ENCODE measurements around the gene RXFP2.

DNA sequence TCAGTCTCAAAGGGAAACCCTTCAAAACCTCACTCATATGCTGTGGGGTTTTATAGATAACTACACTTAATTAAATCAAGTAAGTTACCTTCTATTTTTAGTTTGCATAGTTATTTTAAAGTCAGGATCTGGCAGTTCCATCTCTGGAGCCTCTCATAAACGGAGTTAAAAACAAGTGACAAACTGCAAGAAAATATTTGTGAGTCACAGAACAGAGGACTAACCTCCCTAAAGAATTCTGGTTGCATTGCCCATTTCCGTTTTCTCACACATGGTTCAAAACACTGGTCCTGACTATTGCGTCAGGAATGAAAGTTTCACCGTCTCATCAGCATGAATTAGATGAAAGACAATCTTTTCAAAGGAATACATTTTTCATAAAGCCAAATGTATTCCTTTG lies 10.6 kb downstream of the RXFP2 start:
- TF ChIP-seq, protein P1, sequence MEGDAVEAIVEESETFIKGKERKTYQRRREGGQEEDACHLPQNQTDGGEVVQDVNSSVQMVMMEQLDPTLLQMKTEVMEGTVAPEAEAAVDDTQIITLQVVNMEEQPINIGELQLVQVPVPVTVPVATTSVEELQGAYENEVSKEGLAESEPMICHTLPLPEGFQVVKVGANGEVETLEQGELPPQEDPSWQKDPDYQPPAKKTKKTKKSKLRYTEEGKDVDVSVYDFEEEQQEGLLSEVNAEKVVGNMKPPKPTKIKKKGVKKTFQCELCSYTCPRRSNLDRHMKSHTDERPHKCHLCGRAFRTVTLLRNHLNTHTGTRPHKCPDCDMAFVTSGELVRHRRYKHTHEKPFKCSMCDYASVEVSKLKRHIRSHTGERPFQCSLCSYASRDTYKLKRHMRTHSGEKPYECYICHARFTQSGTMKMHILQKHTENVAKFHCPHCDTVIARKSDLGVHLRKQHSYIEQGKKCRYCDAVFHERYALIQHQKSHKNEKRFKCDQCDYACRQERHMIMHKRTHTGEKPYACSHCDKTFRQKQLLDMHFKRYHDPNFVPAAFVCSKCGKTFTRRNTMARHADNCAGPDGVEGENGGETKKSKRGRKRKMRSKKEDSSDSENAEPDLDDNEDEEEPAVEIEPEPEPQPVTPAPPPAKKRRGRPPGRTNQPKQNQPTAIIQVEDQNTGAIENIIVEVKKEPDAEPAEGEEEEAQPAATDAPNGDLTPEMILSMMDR (IDR thresholded peaks at IDR 0.05) = no peak
- no peak for TF ChIP-seq POLR2A (IDR thresholded peaks at IDR 0.05)

All from lower leg skin (tissue), 3 donors.